NB4 (cell line): ENCODE results near the gene CDH13.

ENCODE experiments used
- MYC ChIP-seq: IDR thresholded peaks from 2 replicates; pipeline ENCODE4 v1.6.1; 2011; ENCODE audit warnings: low read depth, low read length
- POLR2A ChIP-seq: IDR thresholded peaks from 2 replicates; pipeline ENCODE4 v1.6.1; 2011; ENCODE audit warnings: mild to moderate bottlenecking; ENCODE audit not compliant: insufficient read length; ENCODE audit errors: extremely low read depth
- TF ChIP-seq, protein P1 (sequence below): IDR thresholded peaks from one replicate; pipeline ENCODE4 v1.5.1; 2012; ENCODE audit warnings: low read depth, low read length
- TF ChIP-seq, protein P2 (sequence below): IDR thresholded peaks from 2 replicates; pipeline ENCODE4 v1.6.1; 2011; ENCODE audit warnings: low read depth, low read length

DNA sequence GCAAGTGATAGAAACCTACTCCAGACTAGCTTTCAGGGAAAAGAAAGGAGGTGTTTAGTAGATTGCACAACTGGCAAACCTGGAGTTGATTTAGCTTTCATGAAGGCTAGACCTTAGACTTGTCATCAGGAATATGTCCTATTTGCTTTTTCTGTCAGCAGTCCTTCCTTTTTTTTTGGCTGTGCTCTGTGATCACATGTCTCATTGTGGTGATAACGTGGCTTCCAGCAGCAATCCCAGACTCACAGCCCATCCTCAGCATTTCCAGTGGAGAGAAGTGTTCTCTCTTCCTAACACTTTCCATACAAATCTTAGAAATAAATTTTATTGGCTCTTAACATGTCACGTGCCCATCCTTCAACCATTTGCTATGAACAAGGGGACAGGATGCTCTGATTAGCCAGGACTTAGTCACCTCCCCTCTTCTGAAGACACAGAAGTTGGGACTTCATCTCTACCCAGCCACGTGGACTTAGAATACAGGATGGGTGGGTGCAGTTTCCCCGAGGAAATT lies 74.7 kb downstream of the CDH13 start:
- TF ChIP-seq, protein P1, sequence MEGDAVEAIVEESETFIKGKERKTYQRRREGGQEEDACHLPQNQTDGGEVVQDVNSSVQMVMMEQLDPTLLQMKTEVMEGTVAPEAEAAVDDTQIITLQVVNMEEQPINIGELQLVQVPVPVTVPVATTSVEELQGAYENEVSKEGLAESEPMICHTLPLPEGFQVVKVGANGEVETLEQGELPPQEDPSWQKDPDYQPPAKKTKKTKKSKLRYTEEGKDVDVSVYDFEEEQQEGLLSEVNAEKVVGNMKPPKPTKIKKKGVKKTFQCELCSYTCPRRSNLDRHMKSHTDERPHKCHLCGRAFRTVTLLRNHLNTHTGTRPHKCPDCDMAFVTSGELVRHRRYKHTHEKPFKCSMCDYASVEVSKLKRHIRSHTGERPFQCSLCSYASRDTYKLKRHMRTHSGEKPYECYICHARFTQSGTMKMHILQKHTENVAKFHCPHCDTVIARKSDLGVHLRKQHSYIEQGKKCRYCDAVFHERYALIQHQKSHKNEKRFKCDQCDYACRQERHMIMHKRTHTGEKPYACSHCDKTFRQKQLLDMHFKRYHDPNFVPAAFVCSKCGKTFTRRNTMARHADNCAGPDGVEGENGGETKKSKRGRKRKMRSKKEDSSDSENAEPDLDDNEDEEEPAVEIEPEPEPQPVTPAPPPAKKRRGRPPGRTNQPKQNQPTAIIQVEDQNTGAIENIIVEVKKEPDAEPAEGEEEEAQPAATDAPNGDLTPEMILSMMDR, result no peak
- TF ChIP-seq POLR2A, result no peak
- TF ChIP-seq, protein P2, sequence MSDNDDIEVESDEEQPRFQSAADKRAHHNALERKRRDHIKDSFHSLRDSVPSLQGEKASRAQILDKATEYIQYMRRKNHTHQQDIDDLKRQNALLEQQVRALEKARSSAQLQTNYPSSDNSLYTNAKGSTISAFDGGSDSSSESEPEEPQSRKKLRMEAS, result no peak
- no peak for TF ChIP-seq MYC
